Activated T-cell treated with anti-CD3 and anti-CD28 coated beads, Interleukin-2, amount 50 U/mL, for 48 hours (primary cell): ENCODE data around the gene ARHGAP22.

Experiments
- DNase-seq, 2 experiments: peaks; one replicate each; pipeline ENCODE4 v3.0.0-alpha.2; 2020

Gene ARHGAP22

GRCh38 chr10:48412933-48413332 is 191.9 kb downstream of the ARHGAP22 start:
- DNase-seq = no peak

DNA sequence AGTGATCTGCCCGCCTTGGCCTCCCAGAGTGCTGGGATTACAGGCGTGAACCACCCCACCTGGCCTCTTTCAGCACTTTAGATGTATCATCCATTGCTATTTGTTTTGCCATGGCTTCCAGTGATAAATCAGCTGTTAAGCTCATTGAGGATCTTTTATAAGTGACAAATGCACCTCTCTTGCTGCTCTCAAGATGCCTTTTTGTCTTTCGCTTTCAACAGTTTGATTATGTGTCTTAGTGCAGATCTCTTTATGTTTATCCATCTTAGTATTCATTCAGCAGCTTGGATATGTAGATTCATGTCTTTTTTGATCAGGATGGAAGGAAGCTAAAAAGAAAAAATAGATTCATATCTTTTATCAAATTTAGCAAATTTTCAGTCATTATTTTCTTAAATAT is 192.8 kb downstream of the ARHGAP22 start:
- no peak for DNase-seq

DNA sequence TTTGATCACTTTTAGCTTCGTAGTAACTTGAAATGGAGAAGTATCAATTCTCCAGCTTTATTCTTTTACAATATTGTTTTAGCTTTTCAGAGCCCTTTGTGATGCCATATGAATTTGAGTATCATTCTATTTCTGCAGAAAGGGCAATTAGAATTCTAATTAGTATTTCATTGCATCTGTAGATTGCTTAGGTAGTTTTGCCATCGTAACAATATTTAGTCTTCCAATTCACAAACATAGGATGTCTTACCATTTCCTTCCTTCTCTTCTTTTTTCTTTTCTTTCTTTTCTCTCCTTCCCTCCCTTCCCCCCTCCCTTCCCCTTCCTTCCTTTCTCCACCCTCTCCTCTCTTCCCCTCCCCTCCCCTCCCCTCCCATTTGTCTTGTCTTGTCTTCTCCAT is 193.4 kb downstream of the ARHGAP22 start:
- no peak for DNase-seq

- DNase-seq = no peak
Measured at GRCh38 chr10:48410503-48410902, 194.4 kb downstream of the ARHGAP22 start.

- DNase-seq = no peak
Measured at GRCh38 chr10:48406658-48407057, 198.2 kb downstream of the ARHGAP22 start.

- no peak for DNase-seq
Measured at GRCh38 chr10:48406204-48406603, 198.7 kb downstream of the ARHGAP22 start.

GRCh38 chr10:48404646-48405045 is 200.2 kb downstream of the ARHGAP22 start:
- no peak for DNase-seq

GRCh38 chr10:48400850-48401220 is 204.0 kb downstream of the ARHGAP22 start:
- no peak for DNase-seq

DNA sequence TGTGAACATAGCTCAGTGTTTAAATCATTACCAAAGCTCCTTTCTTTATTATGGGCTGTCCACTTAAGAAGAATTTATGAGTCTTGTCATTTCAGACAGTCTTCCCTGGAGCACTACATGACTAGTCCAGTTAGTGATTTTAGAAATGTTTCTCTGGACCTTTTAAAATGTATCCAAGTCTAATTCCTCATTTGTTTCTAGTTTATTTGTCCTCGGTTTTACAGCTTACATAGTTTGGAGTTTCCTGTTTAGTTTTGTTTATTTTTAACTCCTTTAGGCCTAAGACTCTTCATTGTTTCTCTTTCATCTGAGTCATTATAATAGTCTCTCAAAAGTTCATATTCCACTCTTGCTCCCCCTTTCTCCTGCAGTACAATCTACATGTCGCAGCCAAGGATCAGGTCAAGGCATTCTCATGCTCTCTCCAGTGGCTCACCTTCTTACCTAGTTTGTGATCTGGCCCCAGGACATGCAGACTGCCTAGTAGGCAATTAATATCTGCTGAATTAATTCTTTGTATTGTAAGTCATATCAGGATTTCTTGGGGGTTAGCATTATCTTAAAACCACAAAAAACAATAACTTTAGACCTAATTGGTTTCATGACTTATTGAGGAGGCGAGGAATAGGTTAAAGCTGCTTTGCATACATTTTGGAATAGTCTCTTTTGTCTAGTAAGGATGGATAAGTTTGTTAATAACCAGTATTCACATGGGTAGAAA is 204.6 kb downstream of the ARHGAP22 start:
- no peak for DNase-seq

GRCh38 chr10:48399551-48399950 is 205.3 kb downstream of the ARHGAP22 start:
- DNase-seq = no peak

- DNase-seq = no peak
Measured at GRCh38 chr10:48399056-48399541, 205.8 kb downstream of the ARHGAP22 start.

DNA sequence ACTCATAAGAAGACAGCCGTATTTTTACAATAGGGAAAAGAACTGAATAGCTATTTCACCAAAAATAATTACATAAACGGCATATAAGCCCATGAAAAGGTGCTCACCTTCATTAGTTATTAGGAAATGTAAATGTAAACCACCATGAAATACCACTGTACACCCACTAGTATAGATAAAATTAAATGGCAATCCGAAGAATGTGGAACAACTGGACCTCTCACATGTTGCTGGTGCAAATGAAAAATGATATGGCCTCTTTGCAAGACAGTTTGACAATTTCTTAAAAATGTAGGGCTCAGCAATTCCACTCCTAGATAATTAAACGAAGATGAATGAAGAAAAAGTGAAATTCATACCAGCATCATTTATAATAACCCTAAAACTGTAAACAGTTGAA is 206.6 kb downstream of the ARHGAP22 start:
- DNase-seq = no peak
